Adrenal gland (tissue), 5 donors: ENCODE measurements around the gene SMAD3.

Experiments
- CTCF ChIP-seq, 6 experiments: fragments of 450-650 bp in 4 of 6; fragments of 200-600 bp in 2 of 6; sonication (generic) in 1 of 6; IDR thresholded peaks; 1 replicate in 5 of 6; 2 replicates in 1 of 6; pipeline versions ENCODE4 v1.5.1 to v1.8.0; 2016 to 2021; ENCODE audit warnings: antibody characterized with exemption in 6 of 6, mild to moderate bottlenecking in 2 of 6, moderate library complexity in 1 of 6
- POLR2A ChIP-seq, 2 donors: fragments of 450-650 bp; IDR thresholded peaks; one replicate each; pipeline ENCODE4 v1.6.1; 2017; ENCODE audit warnings: antibody characterized with exemption in 2 of 2, mild to moderate bottlenecking in 2 of 2, moderate library complexity in 1 of 2
- donor health status: DM: no; HTN: no; CAD: no.

DNA sequence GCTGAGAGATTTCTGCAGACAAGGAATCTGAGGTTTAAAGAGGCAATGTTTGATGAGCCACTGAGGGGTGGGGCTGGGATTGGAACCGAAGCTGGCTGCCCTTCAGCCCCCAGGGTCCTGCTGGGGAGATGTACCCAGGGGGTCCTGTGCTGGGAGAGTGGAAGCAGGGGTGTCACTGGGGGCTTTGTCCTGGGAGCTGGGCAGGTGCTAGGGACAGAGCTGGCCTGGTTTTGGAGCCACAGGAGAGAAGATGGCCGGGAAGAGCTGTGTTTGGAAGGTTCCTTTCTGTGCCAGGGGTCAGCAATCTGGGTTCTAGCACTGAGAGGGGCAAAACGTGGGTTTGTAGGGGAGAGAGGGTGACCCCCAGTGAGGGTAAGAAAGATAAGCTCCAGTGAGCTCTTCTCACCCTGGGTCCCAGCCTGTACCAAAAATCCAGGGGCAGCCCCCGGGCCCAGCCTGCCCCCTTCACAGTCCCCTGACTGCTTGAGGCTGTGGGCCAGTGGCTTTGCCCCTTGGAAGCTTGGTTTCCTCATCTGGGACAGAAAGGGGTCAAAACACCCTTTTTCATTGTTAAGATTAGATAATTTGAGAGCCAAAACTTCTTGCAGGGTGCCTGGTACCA, 69.6 kb downstream of the SMAD3 start:
- no peak for TF ChIP-seq CTCF (IDR thresholded peaks at IDR 0.05)
- TF ChIP-seq POLR2A (IDR thresholded peaks at IDR 0.05) = no peak
